Progenitor cell of endocrine pancreas (in vitro differentiated cells): Measurements from ENCODE around the gene DNA2. TPM values are rescaled to one million over a fixed set of nuclear protein-coding genes. Genes with fewer than 3 reads are reported as not detected.

ENCODE experiments used
- DNase-seq: peaks from one replicate; pipeline ENCODE4 v3.0.0; 2021; ENCODE audit warnings: low spot score; ENCODE audit not compliant: unreplicated experiment
- H3K27ac Mint-ChIP-seq: 2 replicates; pipeline ENCODE4 v1.8.0; 2021; ENCODE audit warnings: mild to moderate bottlenecking, moderate library complexity, mixed read lengths
- H3K27me3 Mint-ChIP-seq: 2 replicates; pipeline ENCODE4 v1.8.0; 2021; ENCODE audit warnings: mixed read lengths
- H3K36me3 Mint-ChIP-seq: 2 replicates; pipeline ENCODE4 v1.8.0; 2022; ENCODE audit warnings: mixed read lengths; ENCODE audit not compliant: insufficient read depth
- H3K4me1 Mint-ChIP-seq: 2 replicates; pipeline ENCODE4 v1.8.0; 2021; ENCODE audit warnings: low read depth, mixed read lengths
- H3K4me3 Mint-ChIP-seq: 2 replicates; pipeline ENCODE4 v1.8.0; 2021; ENCODE audit warnings: low read depth, mild to moderate bottlenecking, moderate library complexity, mixed read lengths
- H3K9me3 Mint-ChIP-seq: 2 replicates; pipeline ENCODE4 v1.8.0; 2021; ENCODE audit warnings: low read depth, mixed read lengths
- total RNA-seq: library from RNA; stranded (reverse); gene quantifications from 2 replicates; pipeline ENCODE4 v1.2.1, GENCODE V29; 2021
- TF ChIP-seq, protein P1 (sequence below): fragments of 200-600 bp; sonication (generic); IDR thresholded peaks from one replicate; pipeline ENCODE4 v1.5.0; 2021; ENCODE audit warnings: antibody characterized with exemption, mild to moderate bottlenecking; ENCODE audit not compliant: unreplicated experiment

Gene DNA2
- total RNA-seq, 1 donor from 2014 or later: 34.5 TPM

DNA sequence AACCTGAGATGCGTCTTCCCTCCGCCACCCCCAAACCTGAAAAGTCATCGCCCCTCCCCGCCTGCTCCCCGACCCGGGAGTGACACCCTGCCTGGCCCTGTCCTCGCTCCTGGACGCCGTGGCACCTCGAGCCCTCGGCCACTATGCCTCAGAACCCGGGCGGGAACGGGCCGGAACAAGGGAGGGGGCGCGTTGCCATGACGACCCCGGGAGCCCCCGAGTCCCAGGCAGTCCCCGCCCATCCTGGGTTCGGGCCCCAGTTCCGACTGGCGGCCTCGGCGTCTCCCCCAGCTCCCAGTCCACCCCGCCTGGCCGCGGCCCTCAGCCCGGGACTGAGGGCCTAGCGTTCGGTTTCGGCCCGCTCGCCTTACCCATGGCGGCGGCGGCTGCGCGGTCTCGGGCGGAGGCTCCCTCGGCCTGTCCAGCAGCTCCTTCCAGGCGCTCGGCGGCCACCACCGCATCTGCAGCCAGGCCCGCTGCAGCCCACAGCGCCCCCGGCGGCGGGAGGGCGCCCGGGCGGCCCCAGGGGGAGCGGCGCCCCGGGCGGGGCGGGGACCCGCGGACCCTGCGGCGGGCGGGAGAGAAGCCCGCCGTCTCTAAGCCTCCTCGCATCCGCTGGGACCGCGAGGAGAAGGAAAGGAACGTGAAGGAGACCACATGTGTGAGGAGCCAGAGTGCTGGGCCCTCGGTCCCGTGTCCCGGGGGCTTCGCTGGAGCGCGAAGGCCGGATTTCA, 64.8 kb downstream of the DNA2 start, which contains the start of gene RUFY2:
Gene RUFY2 (minus strand): TSS at position 463 of the 734 bp plus-strand sequence. CDS start 88 bp downstream, at position 375.
- peaks cover 14% of the 10 kb centered on the region for H3K4me1 Mint-ChIP-seq
- peak; percentile 82 for DNase-seq
- no peaks in the 10 kb centered on the region for H3K27me3 Mint-ChIP-seq
- peak within 1 kb of the TSS; percentile 98 for H3K27ac Mint-ChIP-seq
- no peaks in the 10 kb centered on the region for H3K36me3 Mint-ChIP-seq
- peak within 1 kb of the TSS; percentile 91 for H3K4me3 Mint-ChIP-seq
- TF ChIP-seq, protein P1, sequence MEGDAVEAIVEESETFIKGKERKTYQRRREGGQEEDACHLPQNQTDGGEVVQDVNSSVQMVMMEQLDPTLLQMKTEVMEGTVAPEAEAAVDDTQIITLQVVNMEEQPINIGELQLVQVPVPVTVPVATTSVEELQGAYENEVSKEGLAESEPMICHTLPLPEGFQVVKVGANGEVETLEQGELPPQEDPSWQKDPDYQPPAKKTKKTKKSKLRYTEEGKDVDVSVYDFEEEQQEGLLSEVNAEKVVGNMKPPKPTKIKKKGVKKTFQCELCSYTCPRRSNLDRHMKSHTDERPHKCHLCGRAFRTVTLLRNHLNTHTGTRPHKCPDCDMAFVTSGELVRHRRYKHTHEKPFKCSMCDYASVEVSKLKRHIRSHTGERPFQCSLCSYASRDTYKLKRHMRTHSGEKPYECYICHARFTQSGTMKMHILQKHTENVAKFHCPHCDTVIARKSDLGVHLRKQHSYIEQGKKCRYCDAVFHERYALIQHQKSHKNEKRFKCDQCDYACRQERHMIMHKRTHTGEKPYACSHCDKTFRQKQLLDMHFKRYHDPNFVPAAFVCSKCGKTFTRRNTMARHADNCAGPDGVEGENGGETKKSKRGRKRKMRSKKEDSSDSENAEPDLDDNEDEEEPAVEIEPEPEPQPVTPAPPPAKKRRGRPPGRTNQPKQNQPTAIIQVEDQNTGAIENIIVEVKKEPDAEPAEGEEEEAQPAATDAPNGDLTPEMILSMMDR: peak; percentile 89
- no peaks in the 10 kb centered on the region for H3K9me3 Mint-ChIP-seq

DNA sequence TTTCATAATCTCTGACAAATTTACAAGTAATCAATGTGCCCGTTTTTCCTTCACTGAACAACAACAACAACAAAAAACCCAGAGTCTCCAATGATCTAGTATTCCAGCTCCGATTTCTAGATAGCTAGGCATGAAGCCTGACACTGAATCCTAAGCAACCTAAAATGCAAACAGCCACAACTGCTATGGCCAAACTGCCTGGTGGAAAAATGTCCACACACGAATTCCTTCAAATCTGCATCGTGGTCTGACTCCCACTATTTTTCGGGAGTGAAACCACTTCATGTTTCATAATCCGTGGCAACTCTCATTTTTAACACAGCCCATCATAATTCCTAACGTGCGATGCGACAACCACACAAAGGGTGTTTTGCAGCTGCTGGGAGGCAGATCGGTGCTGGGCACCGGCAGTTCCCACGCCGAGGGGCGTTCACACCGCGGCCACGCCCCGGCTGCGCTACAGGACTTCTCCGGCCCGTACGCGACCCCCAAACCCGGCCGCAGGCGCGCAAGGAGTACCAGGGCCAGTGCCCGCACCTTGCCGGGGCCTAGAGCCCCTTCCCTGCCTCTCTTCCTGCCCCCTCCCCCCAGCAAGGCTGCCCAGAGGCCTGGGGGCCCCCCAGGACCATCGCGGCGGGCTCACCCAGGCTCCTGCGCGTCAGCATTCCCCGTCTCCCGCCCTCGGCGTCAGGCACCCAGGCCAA, 65.5 kb downstream of the DNA2 start:
- Mint-ChIP-seq H3K27me3 (no peaks in the 10 kb centered on the region), H3K4me3 (peak overlapping the region; percentile 91), H3K4me1 (peaks cover 14% of the 10 kb centered on the region), H3K27ac (peak overlapping the region; percentile 97), H3K36me3 (peaks cover 2% of the 10 kb centered on the region), H3K9me3 (no peaks in the 10 kb centered on the region)
- DNase-seq: peak; percentile 44
- TF ChIP-seq, protein P1: no peak

DNA sequence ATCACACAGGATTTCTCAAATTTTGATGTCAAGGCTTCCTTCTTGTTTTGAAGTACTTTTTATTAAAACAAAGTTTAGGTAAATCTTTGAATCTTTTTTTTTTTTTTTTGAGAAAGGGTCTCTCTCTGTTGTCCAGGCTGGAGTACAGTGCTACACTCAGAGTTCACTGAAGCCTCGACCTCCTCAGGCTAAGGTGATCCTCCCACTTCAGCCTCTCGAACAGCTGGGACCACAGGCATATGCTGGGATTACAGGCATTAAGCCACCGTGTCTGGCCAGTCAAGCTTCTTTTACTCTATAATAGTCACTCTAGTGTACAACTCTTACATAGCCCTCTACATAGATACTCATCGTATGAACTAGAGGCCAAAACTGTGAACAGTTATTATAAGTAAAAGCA, 68.1 kb downstream of the DNA2 start:
- TF ChIP-seq, protein P1: no peak
- Mint-ChIP-seq H3K4me1 (peaks cover 14% of the 10 kb centered on the region), H3K4me3 (no peak overlapping the region), H3K27ac (no peak overlapping the region), H3K9me3 (no peaks in the 10 kb centered on the region), H3K36me3 (peaks cover 10% of the 10 kb centered on the region), H3K27me3 (no peaks in the 10 kb centered on the region)
- no peak for DNase-seq

DNA sequence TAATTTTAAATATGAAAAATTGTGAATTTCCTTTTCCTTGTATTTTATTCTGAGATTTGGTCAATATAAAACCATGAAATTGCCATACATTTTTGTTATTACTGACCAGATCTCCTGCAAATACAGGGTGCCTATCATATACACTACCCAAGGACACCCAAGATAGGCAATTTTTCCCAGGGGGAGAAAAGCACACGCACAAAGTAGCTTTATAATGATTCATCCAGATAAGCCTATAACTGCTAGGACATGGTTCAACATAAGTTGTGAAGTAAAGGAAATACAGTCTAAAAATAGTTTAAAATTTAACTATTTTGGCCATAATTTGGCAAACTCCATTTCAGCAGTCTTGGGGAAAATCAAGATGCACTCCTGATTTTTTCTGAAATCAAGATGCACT, 69.5 kb downstream of the DNA2 start:
- no peak overlapping the region for H3K27ac Mint-ChIP-seq
- no peaks in the 10 kb centered on the region for H3K9me3 Mint-ChIP-seq
- peaks cover 10% of the 10 kb centered on the region for H3K36me3 Mint-ChIP-seq
- DNase-seq: no peak
- H3K4me3 Mint-ChIP-seq: no peak overlapping the region
- TF ChIP-seq, protein P1: no peak
- H3K4me1 Mint-ChIP-seq: peaks cover 14% of the 10 kb centered on the region
- no peaks in the 10 kb centered on the region for H3K27me3 Mint-ChIP-seq

DNA sequence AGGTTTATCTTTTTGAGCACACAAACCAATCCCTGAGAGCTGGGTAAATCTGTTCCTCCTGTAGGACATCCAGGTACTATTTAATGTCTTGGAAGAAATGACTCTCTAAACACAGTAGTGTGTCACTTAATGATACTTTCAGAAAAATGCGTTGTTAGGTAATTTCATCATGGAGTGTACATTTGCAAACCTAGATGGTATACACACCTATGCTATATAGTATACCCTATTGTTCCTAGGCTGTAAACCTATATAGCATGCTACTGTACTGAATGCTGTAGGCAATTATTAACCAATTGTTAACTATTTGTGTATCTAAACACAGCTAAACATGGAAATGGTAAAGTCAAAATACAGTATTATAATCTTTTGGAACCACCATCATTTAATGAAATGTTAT, 74.8 kb downstream of the DNA2 start:
- H3K4me1 Mint-ChIP-seq: no peaks in the 10 kb centered on the region
- peaks cover 20% of the 10 kb centered on the region for H3K36me3 Mint-ChIP-seq
- H3K27me3 Mint-ChIP-seq: no peaks in the 10 kb centered on the region
- H3K9me3 Mint-ChIP-seq: no peaks in the 10 kb centered on the region
- no peak for DNase-seq
- no peak overlapping the region for H3K27ac Mint-ChIP-seq
- TF ChIP-seq, protein P1: no peak
- H3K4me3 Mint-ChIP-seq: no peak overlapping the region
